GM21515 (cell line): Measurements from ENCODE around the gene GRK6.

Experiments
- ATAC-seq: cut with Tn5 transposase; IDR thresholded peaks from one replicate; pipeline ENCODE4 v1.9.1; 2021; ENCODE audit not compliant: unreplicated experiment

GRK6 gene

DNA sequence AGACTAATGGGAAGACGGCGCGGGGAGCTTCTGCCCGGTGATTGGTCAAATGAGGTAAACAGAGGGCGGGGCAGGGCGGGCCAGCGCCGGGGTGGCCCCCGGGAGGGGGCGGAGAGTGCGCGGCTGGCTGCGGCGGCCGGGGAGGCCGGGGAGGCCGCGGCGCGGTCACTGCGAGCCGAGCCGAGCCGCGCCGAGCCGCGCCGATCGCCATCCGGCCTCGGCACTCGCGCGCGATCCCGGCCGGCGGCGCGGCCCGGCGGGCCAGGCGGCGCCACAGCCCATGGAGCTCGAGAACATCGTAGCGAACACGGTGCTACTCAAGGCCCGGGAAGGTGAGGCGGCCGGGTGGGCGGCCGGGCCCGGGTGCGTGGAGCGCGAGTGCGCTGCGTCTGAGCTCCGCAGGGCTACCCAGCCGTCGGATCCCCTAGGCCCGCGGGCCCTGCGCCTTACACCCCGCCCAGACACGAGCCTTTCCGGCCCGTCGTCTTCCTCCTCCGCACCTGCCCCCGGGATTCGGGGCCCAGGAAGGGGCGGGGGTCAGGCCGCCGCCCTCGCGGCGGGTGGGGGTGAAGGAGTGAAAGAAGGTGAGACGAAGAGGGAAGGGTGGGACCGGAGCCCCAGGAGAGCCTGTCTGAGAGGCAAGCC lies at the start of gene GRK6:
TSS of gene GRK6 (plus strand) at position 111 of the 645 bp plus-strand sequence. CDS start at position 281, 170 bp downstream.
- ATAC-seq = peak; percentile 14

DNA sequence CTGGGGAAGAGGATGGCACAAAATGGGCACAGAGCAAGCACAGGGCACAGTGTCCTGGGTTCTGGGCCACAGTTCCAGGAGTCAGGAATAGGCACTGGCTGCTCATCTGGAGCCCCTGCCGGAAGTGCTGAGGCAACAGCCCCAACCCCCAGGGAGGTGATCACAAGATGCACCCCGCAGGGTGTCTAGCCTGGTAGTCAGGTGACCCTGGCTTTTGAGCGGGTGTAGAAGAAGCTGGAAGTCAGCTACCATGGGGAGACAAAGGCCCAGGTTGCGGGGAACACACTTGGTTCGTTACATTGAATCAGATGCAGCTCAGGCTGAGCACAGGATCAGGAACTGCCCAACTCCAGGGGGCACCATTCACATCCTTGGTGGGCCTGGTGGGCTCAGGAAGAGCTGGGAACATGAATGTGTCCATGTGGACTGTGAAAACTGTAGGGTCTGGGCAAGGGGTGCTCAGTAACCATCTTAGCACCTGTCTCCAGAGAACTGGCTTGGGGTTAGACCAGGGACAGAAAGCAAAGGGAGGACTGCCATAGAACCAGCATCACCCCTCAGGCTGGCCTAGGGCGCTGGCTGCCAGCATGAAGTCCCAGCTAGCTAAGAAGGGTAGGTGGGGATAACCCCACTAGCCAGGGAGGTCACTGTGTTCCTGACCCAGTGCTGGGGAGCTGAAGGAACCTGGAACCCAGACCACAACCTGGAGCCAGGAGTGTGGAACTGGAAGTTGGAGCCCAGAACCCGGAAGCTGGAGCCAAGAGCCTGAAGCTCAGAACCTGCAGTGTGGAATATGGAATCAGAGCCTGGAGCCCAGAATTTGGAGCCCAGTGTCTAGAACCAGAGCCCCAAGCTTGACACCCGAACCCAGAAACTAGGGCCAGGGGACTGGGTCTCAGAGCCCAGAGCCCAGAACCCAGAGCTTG lies 48.4 kb upstream of the GRK6 start:
- ATAC-seq = no peak

DNA sequence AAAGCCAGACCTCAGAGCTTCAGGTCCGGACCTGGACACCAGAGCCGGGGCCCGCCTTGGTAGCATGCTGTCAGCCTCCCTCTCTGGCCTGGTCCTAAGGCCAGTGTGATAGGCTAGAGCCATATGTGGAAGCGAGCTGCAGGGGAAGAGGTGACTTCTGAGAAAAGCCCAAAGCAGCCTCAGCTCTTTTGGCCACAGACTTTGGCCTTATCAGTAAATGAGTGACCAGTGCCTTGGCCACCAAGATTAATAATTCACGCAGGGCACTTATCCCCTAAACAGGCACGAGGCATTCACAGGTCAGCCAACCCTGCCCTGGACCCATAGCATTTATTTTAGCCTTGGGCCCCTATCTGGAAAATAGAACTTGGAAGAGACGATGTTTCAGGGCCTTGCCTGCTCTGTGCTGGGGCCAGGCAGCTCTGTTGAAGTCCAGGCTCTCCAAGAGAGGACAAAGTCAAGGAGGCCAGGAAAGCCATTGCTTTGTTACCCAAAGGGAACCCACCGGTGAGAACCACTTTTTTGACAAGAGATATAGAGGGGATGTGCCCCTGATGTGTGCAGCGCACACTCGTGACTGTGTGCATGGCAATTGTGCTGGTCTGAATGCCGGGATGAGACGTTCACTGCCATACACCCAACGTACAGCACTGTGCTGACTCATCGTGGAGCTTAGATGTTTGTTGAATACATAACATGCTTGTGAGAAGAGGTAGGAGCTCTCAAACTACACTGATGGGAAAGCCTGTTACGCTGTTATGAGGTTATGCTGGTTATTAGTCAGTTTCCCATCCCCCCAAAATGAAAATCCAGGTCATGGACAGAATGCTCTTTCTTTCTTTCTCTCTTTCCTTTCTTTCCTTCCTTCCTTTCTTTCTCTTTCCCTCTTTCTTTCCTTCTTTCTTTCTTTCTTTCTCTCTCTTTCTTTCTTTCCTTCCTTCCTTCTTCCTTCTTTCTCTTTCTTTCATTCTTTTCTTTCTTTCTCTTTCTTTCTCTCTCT lies 47.3 kb upstream of the GRK6 start:
- ATAC-seq = no peak

DNA sequence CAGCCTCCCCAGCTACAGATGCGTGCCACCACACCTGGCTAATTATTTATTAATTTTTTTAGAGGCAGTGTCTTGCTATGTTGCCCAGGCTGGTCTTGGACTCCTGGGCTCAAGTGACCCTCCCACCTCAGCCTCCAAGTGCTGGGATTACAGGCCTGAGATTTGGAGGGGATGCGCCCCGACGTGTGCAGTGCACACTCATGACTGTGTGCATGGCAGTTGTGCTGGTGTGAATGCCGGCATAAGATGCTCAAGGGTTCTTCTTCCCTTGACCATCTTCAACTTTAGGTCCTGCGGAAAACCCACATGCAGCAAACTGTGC lies 45.7 kb upstream of the GRK6 start:
- no peak for ATAC-seq

DNA sequence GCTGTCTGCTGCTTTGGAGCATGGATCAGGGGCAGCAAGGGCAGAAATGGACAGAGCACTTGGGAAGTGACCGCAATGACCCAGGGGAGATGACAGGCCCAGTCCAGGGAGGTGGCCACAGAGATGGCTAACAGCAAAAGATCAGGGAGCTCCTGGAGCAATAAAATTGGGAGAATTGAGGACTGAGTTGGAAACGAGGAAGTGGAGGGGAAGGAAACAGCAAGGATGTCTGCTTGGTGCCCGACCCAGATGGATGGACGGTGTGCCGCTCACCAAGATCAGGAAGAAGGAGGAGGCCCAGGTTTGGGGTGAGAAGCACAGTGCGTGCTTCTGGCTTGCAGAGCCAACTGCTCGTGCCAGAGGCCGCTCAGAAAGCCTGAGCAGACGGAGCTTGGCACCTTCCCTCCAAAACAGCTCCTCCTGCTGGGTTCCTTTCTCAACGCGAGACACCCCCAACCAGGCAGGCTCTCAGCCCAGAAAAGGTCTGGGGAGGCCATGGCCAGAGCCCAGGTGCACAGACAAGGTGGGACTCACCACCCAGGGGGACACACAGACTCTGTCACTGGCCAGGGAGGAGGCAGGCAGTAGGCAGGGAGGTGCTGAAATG lies 44.0 kb upstream of the GRK6 start:
- ATAC-seq = no peak

DNA sequence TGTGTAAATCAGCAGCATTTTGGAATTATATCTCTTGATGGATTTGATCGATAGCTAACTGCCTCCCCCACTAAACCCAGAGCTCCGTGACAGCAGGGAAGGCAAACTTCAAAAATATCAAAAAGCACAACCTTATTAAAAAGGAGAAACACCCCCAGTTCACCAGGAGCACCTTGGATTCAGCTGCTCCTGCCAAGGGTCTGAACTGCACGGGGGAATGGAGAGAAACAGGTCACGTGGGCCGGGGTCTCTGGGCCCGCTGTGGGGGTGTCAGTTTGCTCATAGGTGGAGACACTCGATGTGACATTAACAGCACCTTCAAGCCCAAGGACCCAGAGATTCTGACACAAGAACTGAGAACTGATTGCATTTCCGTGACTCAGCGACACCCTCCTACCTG lies 43.3 kb upstream of the GRK6 start:
- ATAC-seq = no peak

DNA sequence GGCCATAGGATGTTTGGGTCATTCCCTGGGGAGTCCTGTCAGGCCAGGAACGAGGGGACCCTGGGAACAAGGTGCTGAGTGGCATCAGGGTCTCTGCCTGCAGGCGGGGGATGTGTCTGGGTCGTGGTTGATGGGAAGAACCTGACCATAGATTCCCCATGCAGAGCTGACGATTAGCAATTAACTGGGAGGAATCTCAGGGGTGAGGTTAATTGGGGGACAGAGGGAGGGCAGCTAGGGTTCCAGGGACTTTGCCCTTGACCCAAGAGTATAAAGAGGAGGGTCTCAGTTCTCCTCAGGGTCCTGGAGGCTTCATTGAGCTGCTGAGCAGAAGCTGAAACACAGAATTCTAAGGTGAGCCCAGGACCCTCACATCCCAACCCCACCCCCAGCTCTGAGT lies 42.3 kb upstream of the GRK6 start, which contains the start of gene SLC34A1:
TSS of gene SLC34A1 (plus strand) at position 301 of the 400 bp plus-strand sequence. CDS start 1,308 bp downstream, outside the sequence.
- ATAC-seq = no peak

DNA sequence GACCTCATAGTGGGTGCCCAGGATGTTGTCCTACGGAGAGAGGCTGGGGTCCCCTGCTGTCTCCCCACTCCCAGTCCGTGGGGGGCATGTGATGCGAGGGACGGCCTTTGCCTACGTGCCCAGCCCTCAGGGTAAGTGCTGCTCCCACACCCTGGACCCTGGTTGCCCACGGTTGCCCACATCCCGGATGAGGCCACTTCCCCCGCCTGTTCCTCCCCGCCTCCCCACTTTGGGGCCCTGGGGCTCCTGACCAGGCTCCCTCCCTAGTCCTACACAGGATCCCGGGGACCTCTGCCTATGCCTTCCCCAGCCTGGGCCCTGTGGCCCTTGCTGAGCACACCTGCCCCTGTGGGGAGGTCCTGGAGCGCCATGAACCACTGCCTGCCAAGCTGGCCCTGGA lies 40.8 kb upstream of the GRK6 start:
- ATAC-seq = no peak

DNA sequence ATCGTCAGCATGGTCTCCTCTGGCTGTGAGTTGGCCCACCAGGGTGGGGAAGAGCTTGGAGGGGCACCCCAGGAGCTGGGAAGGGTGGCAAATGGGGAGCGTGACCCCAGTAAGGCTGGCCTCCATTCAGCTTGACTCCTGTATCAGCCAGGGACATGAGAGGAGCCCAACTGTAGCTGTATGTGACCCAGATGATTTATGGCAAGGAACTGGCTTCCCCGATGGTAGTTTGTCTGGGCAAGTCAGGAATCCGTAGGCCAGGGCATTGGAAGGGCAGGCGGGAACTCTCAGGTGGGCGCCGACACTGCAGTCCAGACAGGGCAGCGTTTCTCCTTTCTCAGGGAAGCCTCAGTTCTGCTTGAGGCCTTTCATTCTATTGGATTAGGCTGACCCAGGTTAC lies 39.9 kb upstream of the GRK6 start:
- ATAC-seq = no peak

DNA sequence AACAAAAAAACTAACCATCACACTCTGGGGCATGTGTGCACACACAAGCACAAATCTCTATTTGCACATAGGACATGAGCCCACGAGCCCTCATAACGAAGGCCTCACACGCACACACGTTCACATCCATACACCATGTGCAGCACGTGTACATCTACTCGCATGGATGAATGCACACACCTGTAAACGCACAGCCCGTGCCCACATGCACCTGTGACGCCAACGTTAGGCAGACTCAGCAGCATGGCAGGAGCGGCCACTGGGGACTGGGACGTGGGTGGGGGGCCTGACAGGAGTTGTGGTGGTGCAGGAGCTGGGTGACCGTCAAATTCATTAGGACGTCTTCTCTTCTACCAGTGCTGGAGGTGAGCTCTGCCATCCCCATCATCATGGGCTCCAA lies 39.1 kb upstream of the GRK6 start:
- no peak for ATAC-seq

DNA sequence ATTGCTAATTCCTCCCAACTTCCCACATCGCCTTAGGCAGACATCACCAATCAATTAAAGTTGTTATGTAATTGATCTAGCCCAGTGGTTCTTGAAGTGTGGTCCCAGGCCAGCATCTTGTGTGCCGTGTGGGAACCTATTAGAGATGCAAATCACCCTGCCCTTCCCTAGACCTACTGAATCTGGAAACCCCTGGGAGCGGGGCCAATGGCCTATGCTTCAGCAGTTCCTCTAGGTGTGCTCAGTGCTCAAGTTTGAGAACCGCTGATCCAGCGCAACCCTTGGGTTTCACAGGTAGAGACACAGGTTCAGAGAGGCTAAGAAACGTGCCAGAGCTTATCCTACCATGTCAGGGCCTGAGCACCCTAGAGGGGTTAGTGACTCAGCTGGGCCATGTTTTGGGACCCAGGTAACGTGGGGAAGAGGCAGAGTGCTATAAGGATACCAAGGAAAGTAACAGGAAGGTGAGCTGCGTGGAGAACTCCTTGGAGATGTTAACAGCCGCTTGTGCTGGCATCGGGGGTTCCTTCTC lies 37.9 kb upstream of the GRK6 start:
- ATAC-seq = no peak

DNA sequence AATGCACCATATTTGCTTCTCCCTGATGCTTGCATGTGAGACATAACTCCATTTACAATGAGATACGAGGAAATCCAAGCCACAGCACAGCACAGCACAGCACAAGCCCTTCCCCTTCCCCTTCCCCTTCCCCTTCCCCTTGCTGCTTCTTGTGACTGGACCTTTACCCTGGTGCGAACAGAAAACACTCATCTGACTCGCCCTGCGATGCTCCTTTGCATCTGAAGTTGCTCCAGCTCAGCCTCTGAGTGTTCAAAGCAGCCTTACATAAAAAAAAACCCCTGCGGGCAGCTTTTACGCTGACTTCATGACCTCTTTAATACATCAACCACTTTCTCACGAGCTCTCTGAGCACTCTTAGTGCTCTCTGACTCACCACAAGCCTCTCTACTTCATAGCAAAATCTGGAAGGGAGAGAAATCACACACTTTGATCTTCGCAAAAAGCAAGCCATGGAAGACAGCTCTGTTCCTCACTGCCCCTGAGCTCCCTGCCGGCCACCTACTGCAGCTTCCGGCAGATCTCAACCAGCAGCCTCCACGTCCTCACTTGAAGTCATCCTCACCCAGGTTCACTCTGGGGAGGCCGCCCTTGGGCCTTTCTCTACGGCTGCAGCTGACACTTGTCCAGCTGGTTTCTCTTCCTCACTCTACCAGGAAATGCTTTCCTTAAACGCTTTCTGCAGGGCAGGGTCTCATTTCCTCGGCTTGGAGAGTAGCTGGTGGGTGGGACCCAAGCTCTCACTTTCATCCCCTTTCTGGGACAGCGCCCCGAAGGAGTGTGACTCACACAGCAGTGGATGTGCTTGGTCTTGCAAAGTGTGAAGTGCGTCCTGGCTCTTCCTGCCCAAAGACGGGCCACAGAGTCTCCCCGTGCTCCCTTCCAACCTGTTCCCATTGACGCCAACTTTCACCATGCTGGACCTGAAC lies 37.0 kb upstream of the GRK6 start:
- no peak for ATAC-seq

DNA sequence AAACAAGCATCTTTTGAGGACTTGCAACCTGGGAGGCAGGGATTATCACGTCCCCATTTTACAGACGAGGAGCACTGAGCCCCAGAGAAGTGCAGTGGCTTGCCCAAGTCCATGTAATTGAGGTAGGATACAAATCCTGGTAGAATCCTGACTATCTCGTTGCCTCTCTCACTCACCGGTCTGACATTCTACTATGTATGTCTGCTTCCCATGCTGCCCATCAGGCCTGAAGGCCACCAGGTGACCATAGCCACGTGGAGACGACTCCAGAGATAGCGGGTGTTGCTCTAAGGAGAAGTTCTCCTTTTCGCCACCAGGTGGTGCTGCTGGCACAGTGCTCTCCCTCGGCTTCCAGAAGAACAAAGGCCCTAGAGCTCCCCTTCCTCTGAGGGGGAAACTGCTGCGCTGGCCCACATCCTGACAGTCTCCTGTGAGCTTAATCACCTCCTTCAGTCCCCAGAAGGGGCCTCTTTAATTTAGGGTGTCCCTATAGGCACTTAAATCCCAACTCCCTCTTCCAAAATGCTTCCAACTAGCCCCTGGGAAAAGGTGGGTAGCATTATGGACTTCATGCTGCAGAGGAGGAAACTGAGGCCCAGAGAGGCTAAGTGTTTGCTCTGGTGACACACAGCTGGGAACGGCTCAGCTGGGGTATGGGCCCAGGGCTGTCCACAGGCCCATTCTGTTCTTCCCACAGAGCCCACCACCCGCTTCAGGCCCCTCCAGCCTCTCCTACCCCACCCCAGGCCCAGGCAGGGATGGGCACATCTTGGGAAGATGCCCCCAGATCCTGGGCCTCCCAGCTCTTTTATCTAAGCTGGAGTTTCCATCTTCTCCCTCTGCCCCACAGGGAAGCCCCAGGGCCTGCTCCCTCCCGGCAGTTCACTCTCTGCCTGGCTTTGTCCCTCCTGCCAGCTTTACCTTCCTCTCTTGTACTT lies 35.8 kb upstream of the GRK6 start:
- ATAC-seq = peak; percentile 46

DNA sequence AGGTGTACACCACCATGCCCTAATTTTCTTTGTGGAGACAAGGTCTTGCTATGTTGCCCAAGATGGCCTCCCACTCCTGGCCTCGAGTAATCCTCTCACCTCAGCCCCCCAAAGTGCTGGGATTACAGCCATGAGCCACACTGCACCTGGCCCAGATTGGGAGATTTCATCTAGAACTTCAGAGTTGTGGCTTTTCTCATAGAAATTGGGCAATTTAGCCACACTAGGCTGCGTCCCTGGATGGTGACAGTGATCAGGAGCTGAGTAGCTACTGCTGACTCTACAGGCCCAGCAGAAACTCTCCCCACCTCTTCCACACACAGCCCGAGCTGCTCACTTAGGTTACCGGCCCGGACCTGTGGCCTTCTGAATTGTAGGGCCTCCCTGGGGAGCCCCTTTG lies 33.7 kb upstream of the GRK6 start:
- ATAC-seq = no peak

DNA sequence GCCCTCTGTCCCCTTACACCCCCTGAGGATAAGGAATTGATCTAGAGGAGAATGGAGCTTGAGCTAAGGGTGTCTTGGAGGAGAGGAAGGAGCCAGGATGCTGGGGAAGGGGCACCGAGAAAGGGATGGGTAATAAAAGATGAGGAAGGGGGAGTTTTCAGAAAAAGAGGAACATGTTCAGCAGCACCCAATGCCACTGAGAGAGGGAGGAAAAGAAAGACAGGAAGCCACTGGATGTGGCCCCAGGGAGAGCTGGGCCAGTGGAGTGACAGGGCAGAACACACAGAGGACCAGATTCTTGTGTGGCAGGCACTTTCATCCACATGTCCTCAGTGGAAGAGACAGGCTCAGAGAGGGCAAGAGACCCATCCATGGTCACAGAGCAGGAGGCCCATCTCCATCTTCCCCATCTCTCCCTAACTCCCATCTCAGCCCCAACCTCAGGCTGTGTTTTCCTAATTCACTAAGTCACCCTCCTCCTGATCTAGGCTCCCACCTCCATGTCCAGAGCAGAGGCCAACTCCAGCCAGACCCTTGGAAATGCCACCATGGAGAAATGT lies 33.2 kb upstream of the GRK6 start:
- no peak for ATAC-seq

DNA sequence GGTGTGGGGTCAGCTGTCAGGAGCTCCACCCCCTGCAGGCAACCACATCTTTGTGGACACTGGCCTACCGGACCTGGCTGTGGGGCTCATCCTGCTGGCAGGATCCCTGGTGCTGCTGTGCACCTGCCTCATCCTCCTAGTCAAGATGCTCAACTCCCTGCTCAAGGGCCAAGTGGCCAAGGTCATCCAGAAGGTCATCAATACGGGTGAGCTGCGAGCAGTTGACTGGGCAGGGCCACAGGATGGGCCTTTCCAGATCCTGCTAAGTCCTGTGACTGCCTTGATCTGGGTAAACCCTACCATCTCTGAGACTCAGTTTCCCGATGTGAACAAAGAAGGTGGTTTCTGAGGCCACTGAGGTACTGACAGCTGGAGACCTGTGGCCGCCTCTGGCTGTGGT lies 32.5 kb upstream of the GRK6 start:
- no peak for ATAC-seq

DNA sequence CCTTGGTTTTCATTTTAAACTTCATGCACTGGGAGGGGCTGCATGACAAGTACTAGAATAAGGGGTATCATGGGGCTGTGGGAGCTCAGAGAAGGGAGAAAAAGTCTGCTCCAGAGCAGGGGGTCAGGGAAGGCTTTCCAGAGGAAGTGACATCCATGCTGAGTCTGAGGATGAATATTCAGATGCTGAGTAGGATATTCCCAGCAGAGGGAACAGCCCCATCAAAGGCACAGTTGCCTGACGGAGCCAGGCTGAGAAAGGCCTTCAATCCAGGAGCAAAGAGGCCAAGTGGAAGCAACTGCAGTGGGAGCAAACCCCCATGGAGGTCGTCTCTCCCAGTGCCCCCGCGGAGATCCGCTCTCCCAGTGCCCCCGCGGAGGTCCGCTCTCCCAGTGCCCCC lies 30.4 kb upstream of the GRK6 start:
- no peak for ATAC-seq

DNA sequence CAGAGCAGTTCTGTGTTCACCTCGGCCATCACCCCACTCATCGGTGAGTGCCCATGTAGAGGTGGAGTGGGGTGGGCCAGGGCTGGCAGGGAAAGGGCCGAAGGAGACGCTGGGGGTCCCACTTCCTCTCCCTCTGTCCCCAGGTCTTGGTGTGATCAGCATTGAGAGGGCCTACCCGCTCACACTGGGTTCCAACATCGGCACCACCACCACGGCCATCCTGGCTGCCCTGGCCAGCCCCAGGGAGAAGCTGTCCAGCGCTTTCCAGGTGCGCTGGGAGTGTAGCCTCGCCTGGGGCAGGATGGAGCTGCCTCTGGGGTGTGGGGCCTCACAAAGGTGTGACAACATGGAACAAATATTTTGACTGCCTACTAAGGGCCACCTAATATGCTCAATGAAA lies 29.7 kb upstream of the GRK6 start:
- ATAC-seq = no peak
